Measurements from ENCODE around the gene SUPT20HL2.

Gene SUPT20HL2

DNA sequence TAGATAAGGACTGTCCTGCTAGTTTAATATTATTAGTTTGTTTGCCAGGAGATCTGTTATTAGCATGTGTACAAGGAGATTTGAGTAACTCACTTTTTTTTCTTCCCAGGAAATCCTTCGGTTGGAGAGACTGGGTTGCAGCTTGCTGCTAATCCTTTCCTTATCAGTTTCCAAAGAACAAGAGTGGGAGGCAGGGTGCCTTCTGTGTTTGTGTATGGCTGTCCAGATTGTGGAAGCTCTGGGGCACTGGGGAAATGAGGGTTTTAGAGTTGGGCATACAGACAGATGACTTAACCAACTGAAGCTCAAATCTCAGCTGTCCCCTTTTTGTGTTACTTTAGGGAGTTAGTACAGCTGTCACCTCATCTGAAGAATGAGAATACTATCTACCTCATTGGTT, 34.0 kb upstream of the SUPT20HL2 start:
- Histone ChIP-seq H3K27me3 (peaks cover 8% of the 10 kb centered on the region), H3K36me3 (no peaks in the 10 kb centered on the region), H3K4me1 (ENCODE audit: control insufficient read depth in 1 of 2, insufficient read depth in 1 of 2, low read depth in 1 of 2, low read length in 1 of 2) (no peaks in the 10 kb centered on the region), H3K27ac (no peak overlapping the region), H3K9me3 (no peaks in the 10 kb centered on the region), H3K4me3 (ENCODE audit: low read depth in 1 of 2, low read length in 1 of 2) (no peak overlapping the region)
- TF ChIP-seq, protein P1, sequence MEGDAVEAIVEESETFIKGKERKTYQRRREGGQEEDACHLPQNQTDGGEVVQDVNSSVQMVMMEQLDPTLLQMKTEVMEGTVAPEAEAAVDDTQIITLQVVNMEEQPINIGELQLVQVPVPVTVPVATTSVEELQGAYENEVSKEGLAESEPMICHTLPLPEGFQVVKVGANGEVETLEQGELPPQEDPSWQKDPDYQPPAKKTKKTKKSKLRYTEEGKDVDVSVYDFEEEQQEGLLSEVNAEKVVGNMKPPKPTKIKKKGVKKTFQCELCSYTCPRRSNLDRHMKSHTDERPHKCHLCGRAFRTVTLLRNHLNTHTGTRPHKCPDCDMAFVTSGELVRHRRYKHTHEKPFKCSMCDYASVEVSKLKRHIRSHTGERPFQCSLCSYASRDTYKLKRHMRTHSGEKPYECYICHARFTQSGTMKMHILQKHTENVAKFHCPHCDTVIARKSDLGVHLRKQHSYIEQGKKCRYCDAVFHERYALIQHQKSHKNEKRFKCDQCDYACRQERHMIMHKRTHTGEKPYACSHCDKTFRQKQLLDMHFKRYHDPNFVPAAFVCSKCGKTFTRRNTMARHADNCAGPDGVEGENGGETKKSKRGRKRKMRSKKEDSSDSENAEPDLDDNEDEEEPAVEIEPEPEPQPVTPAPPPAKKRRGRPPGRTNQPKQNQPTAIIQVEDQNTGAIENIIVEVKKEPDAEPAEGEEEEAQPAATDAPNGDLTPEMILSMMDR (IDR thresholded peaks at IDR 0.05) = no peak

DNA sequence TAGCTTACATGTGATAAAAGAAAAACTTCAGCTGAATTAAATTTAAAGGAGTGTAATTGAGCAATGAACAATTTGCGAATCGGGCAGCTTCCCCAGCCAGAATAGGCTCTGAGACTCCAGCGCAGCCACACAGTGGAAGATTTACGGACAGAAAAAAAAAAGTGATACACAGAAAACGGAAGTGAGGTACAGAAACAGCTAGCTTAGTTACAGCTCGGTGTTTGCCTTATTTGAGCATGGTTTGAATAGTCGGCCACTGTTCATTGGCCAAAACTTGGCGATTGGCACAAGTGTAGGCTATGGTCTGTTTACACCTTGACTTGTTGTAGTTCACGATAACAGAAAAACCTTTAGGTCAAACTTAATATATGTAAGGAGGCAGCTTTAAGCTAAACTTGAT, 29.9 kb upstream of the SUPT20HL2 start:
- no peak overlapping the region for H3K27ac ChIP-seq
- no peaks in the 10 kb centered on the region for H3K36me3 ChIP-seq
- no peaks in the 10 kb centered on the region for H3K9me3 ChIP-seq
- H3K27me3 ChIP-seq = peaks cover 8% of the 10 kb centered on the region
- TF ChIP-seq, protein P1 (IDR thresholded peaks at IDR 0.05) = no peak
- no peak overlapping the region for H3K4me3 ChIP-seq (ENCODE audit: low read depth in 1 of 2, low read length in 1 of 2)
- no peaks in the 10 kb centered on the region for H3K4me1 ChIP-seq (ENCODE audit: control insufficient read depth in 1 of 2, insufficient read depth in 1 of 2, low read depth in 1 of 2, low read length in 1 of 2)

DNA sequence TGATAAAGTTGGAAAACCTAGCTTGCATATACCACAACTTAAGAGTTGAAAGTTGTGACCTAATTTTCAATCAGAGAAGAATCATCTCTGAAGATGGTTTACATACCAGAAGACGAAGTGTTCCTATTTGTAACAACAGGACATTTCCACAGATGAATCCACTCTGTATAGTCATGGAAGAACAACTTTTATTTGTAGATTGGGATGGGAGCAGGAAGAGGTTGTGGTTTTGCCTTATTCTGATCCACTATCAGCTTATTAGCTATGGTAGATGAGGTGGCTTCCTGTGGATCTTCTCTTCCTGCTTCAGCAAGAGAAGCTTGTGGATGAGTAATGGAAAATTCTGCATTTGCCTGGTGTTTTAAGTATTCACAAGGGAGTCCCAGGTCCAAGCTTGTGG, 27.9 kb upstream of the SUPT20HL2 start:
- Histone ChIP-seq H3K36me3 (no peaks in the 10 kb centered on the region), H3K27ac (no peak overlapping the region), H3K4me3 (ENCODE audit: low read depth in 1 of 2, low read length in 1 of 2) (no peak overlapping the region), H3K27me3 (peaks cover 8% of the 10 kb centered on the region), H3K9me3 (no peaks in the 10 kb centered on the region), H3K4me1 (ENCODE audit: control insufficient read depth in 1 of 2, insufficient read depth in 1 of 2, low read depth in 1 of 2, low read length in 1 of 2) (no peaks in the 10 kb centered on the region)
- TF ChIP-seq, protein P1 (IDR thresholded peaks at IDR 0.05) = no peak

DNA sequence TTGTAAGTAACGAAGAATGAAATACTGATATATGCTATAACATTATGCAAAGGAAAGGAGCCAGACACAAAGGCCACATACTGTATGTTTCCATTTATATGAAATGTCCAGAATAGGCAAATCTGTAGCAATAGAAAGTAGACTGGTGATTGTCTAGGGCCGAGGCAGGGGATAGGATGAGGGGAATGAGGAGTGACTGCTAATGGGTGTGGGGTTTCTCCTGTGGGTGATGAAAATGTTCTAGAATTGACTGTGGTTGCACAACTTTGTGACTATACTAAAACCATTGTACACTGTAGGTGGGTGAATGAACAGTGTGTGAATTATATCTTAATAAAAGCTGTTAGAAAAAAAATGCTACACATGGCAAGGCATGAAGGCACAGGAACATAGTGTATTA, 26.6 kb upstream of the SUPT20HL2 start:
- H3K4me1 ChIP-seq (ENCODE audit: control insufficient read depth in 1 of 2, insufficient read depth in 1 of 2, low read depth in 1 of 2, low read length in 1 of 2) = no peaks in the 10 kb centered on the region
- H3K27ac ChIP-seq = no peak overlapping the region
- no peaks in the 10 kb centered on the region for H3K9me3 ChIP-seq
- H3K4me3 ChIP-seq (ENCODE audit: low read depth in 1 of 2, low read length in 1 of 2) = no peak overlapping the region
- TF ChIP-seq, protein P1 (IDR thresholded peaks at IDR 0.05) = no peak
- peaks cover 8% of the 10 kb centered on the region for H3K27me3 ChIP-seq
- H3K36me3 ChIP-seq = no peaks in the 10 kb centered on the region

DNA sequence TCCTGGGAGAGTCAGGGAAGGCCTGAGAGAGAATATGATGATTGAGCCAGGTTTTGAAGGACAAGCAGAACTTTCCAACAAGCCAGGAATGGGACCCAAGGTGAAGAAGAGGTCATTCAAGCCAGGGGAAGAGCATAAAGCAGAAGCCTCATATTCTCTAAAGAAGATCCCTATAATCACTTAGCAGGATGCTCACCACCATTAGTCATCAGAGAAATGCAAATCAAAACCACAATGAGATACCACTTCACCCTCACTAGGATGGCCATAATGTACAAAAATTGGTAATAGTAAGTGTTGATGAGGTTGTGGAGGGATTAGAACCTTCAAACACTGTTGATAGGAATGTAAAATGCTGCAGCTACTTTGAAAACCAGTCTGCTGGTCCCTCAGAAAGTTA, 26.0 kb upstream of the SUPT20HL2 start:
- Histone ChIP-seq H3K36me3 (no peaks in the 10 kb centered on the region), H3K9me3 (no peaks in the 10 kb centered on the region)
- TF ChIP-seq, protein P1 (IDR thresholded peaks at IDR 0.05) = no peak

DNA sequence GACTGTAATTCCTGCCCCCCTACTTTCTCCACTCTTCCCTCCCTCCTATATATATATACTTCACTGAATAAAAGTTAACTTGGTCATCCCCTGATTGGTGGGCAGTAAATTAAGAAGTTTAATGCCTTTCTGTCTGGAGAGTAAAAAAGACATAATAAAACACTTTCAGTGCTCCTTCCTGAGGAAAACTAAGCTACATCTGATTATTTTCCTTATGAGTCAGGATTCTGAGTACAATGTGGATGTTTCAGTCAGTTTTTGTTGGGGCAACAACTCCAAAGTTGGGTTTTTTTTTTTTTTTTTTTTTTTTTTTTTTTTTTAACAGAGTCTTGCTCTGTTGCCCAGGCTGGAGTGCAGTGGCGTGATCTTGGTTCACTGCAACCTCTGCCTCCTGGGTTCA, 22.0 kb upstream of the SUPT20HL2 start:
- no peaks in the 10 kb centered on the region for H3K27me3 ChIP-seq
- TF ChIP-seq, protein P1 (IDR thresholded peaks at IDR 0.05) = no peak

More for the DNA sequence above, 26.0 kb upstream of the SUPT20HL2 start:
- no peak overlapping the region for H3K27ac ChIP-seq
- peaks cover 8% of the 10 kb centered on the region for H3K27me3 ChIP-seq
- H3K4me3 ChIP-seq (ENCODE audit: low read depth in 1 of 2, low read length in 1 of 2) = no peak overlapping the region
- no peaks in the 10 kb centered on the region for H3K4me1 ChIP-seq (ENCODE audit: control insufficient read depth in 1 of 2, insufficient read depth in 1 of 2, low read depth in 1 of 2, low read length in 1 of 2)

More for the DNA sequence above, 22.0 kb upstream of the SUPT20HL2 start:
- Histone ChIP-seq H3K4me1 (ENCODE audit: control insufficient read depth in 1 of 2, insufficient read depth in 1 of 2, low read depth in 1 of 2, low read length in 1 of 2) (no peaks in the 10 kb centered on the region), H3K27ac (no peak overlapping the region), H3K36me3 (no peaks in the 10 kb centered on the region), H3K9me3 (no peaks in the 10 kb centered on the region), H3K4me3 (ENCODE audit: low read depth in 1 of 2, low read length in 1 of 2) (no peak overlapping the region)
